Endothelial cell of umbilical vein (primary cell): ENCODE results near the gene FAAH. TPM values are rescaled to one million over a fixed set of nuclear protein-coding genes. Genes with fewer than 3 reads are reported as not detected.

Experiments used
- BruUV-seq: library from RNA; stranded (reverse); fragments of 400-500 nt; replicated peaks from 2 replicates; lab custom pipeline; 2021; lab: Mats Ljungman, UMichigan
- CTCF ChIA-PET: fragments of 300-600, 350-600 bp; sonication (Branson Sonifier 250); formaldehyde crosslinking; loops from one replicate; lab custom pipeline; 2021; ENCODE audit warnings: antibody characterized with exemption, inconsistent platforms; lab: Charles Lee
- POLR2A ChIA-PET: fragments of 300-600, 350-600 bp; sonication (Branson Sonifier 250); formaldehyde crosslinking; loops from one replicate; lab custom pipeline; 2021; ENCODE audit warnings: antibody characterized with exemption, inconsistent platforms; lab: Charles Lee
- DNase-seq: peaks from one replicate; pipeline ENCODE4 v3.0.0-alpha.2; 2011; ENCODE audit warnings: low read depth, low spot score
- FAIRE-seq: peaks from 2 replicates; lab custom pipeline; 2011; peaks lifted over from hg19 to GRCh38; lab: Jason Lieb, UNC
- H2AFZ ChIP-seq: 2 replicates; pipeline ENCODE4 v1.6.0; 2012; ENCODE audit warnings: low read depth, low read length, control low read depth, inconsistent platforms
- H3K27ac ChIP-seq: 2 replicates; pipeline ENCODE4 v1.5.1; 2011; ENCODE audit warnings: low read depth, mild to moderate bottlenecking, control low read depth, low read length, moderate library complexity; ENCODE audit not compliant: insufficient read depth
- H3K27me3 ChIP-seq, 2 experiments: 2 replicates each; pipeline versions ENCODE4 v1.6.0 to v1.6.1; 2011; ENCODE audit warnings: low read length in 2 of 2, mixed read lengths in 1 of 2; ENCODE audit not compliant: control insufficient read depth in 2 of 2, insufficient read depth in 2 of 2
- H3K36me3 ChIP-seq, 2 experiments: 2 replicates in 1 of 2; 3 replicates in 1 of 2; pipeline ENCODE4 v1.5.1; 2011; ENCODE audit warnings: low read length in 2 of 2, mild to moderate bottlenecking in 1 of 2, moderate library complexity in 1 of 2; ENCODE audit not compliant: control insufficient read depth in 2 of 2, insufficient read depth in 2 of 2; ENCODE audit errors: extremely low read depth in 1 of 2
- H3K4me1 ChIP-seq: 3 replicates; pipeline ENCODE4 v1.5.1; 2011; ENCODE audit warnings: mild to moderate bottlenecking, low read length; ENCODE audit not compliant: control insufficient read depth, insufficient read depth; ENCODE audit errors: extremely low read depth
- H3K4me2 ChIP-seq: 2 replicates; pipeline ENCODE4 v1.6.1; 2011; ENCODE audit warnings: low read length, control low read depth, mixed read lengths; ENCODE audit not compliant: insufficient read depth
- H3K4me3 ChIP-seq, 3 experiments: fragments of 200-600 bp in 1 of 3; sonication (generic), shearing (Covaris generic) in 1 of 3; replicated peaks in 1 of 3; 2 replicates each; pipeline ENCODE4 v1.5.1; 2011 to 2016; ENCODE audit warnings: control low read depth in 3 of 3, low read length in 3 of 3, mild to moderate bottlenecking in 2 of 3, inconsistent platforms in 1 of 3, low read depth in 1 of 3, moderate library complexity in 1 of 3; ENCODE audit not compliant: insufficient read depth in 1 of 3
- H3K79me2 ChIP-seq: 2 replicates; pipeline ENCODE4 v1.6.0; 2012; ENCODE audit warnings: low read length, inconsistent platforms; ENCODE audit not compliant: control insufficient read depth, insufficient read depth
- H3K9ac ChIP-seq: replicated peaks from 2 replicates; pipeline ENCODE3; 2011; ENCODE audit warnings: low read length, control low read depth; ENCODE audit not compliant: insufficient read depth; ENCODE audit errors: extremely low read depth
- H3K9me1 ChIP-seq: replicated peaks from 3 replicates; pipeline ENCODE4 v1.6.0; 2011; ENCODE audit warnings: mild to moderate bottlenecking, low read length; ENCODE audit not compliant: control insufficient read depth, insufficient read depth; ENCODE audit errors: extremely low read depth
- H3K9me3 ChIP-seq: replicated peaks from 2 replicates; pipeline ENCODE4 v1.5.1; 2012; ENCODE audit warnings: low read length, inconsistent platforms; ENCODE audit not compliant: control insufficient read depth, insufficient read depth
- H4K20me1 ChIP-seq: replicated peaks from 2 replicates; pipeline ENCODE3; 2011; ENCODE audit warnings: mild to moderate bottlenecking, low read length; ENCODE audit not compliant: control insufficient read depth, insufficient read depth; ENCODE audit errors: extremely low read depth
- CTCF ChIP-seq, 2 donors: IDR thresholded peaks; 1 replicate in 1 of 2; 2 replicates in 1 of 2; pipeline ENCODE4 v1.5.1; 2011; ENCODE audit warnings: low read length in 2 of 2, mild to moderate bottlenecking in 2 of 2, moderate library complexity in 2 of 2, control low read depth in 1 of 2, inconsistent platforms in 1 of 2, low read depth in 1 of 2; ENCODE audit not compliant: insufficient read depth in 1 of 2; ENCODE audit errors: extremely low read depth in 1 of 2
- EZH2 ChIP-seq: IDR thresholded peaks from 2 replicates; pipeline ENCODE4 v1.6.1; 2012; ENCODE audit warnings: borderline replicate concordance, low read depth, mild to moderate bottlenecking, moderate library complexity, low read length, inconsistent platforms; ENCODE audit not compliant: severe bottlenecking
- FOS ChIP-seq: IDR thresholded peaks from 2 replicates; pipeline ENCODE4 v1.6.1; 2011; ENCODE audit warnings: mild to moderate bottlenecking, low read length, moderate library complexity, borderline replicate concordance; ENCODE audit not compliant: insufficient read depth
- JUN ChIP-seq: IDR thresholded peaks from 2 replicates; pipeline ENCODE4 v1.6.1; 2011; ENCODE audit warnings: borderline replicate concordance, low read depth; ENCODE audit not compliant: insufficient read length, insufficient read depth
- MAX ChIP-seq: IDR thresholded peaks from 2 replicates; pipeline ENCODE4 v1.6.1; 2011; ENCODE audit not compliant: insufficient read depth, insufficient read length
- MYC ChIP-seq: IDR thresholded peaks from one replicate; pipeline ENCODE4 v1.6.1; 2011; ENCODE audit warnings: mild to moderate bottlenecking, low read depth, low read length
- POLR2AphosphoS5 ChIP-seq: IDR thresholded peaks from 2 replicates; pipeline ENCODE4 v1.6.1; 2012; ENCODE audit warnings: low read depth, mild to moderate bottlenecking, control low read depth, low read length, moderate library complexity; ENCODE audit not compliant: insufficient read depth
- dilution Hi-C: fragments of 300-500 bp; cut with MboI; formaldehyde crosslinking; loops from one replicate; pipeline ENCODE4 v1.15.0; 2019; ENCODE audit warnings: low sequenced_read_pairs; ENCODE audit not compliant: extremely low pct_ligation_motif_present
- intact Hi-C: fragments of 100-400 bp; cut with micrococcal nuclease; formaldehyde crosslinking; loops from one replicate; pipeline ENCODE4 v1.10.0; 2022
- polyA plus RNA-seq, 4 experiments: library from polyadenylated mRNA; depleted of rRNA in 3 of 4; stranded (reverse) in 3 of 4; unstranded in 1 of 4; fragments of >200 nt; gene quantifications; 2 replicates each; pipeline versions ENCODE4 v1.2.1 to v1.2.3, GENCODE V29; 2011 to 2012; ENCODE audit warnings: missing spikeins in 1 of 4
- total RNA-seq: library from RNA; stranded (reverse); gene quantifications from 2 replicates; pipeline ENCODE4 v1.2.3, GENCODE V29; 2021

FAAH gene
- total and polyA plus RNA-seq, 2 donors (not counting 3 experiments of a cell fraction or from before 2014, with no cell fraction given): 0.47 to 1.5 TPM

GRCh38 chr1:46437723-46438122 lies 43.6 kb downstream of the FAAH start:
- no peaks in the 10 kb centered on the region for H3K4me1 ChIP-seq
- ChIA-PET CTCF (interaction anchor here (1.6 to 5.4 kb wide), 2 partner anchors 9 kb away, joined by 7 to 42 read pairs; no protein-coding TSS in a partner anchor), POLR2A (no interaction called here)
- no peak overlapping the region for H2AFZ ChIP-seq
- no peak overlapping the region for H3K9ac ChIP-seq
- H3K36me3 ChIP-seq: no peaks in the 10 kb centered on the region
- BruUV-seq: no TSS peak
- TF ChIP-seq FOS (no peak), CTCF (IDR thresholded peaks at IDR 0.05; ENCODE audit: extremely low read depth in 1 of 2, insufficient read depth in 1 of 2, low read depth in 1 of 2, low read length in 2 of 2) (no peak), MAX (no peak), MYC (no peak), JUN (no peak), POLR2AphosphoS5 (no peak), EZH2 (no peak)
- FAIRE-seq: no peak
- H3K4me3 ChIP-seq: no peak overlapping the region
- H3K27me3 ChIP-seq: peaks cover 0 to 1% of the 10 kb centered on the region in 2 experiments
- DNase-seq: no peak
- no peak overlapping the region for H3K4me2 ChIP-seq
- H4K20me1 ChIP-seq: no peaks in the 10 kb centered on the region
- no peaks in the 10 kb centered on the region for H3K9me3 ChIP-seq
- no peaks in the 10 kb centered on the region for H3K9me1 ChIP-seq
- H3K79me2 ChIP-seq: no peaks in the 10 kb centered on the region
- no peak overlapping the region for H3K27ac ChIP-seq
- intact Hi-C loops (no loop called here), dilution Hi-C loops (loop anchor here (10.0 kb wide), 1 partner anchor 57 kb away; no protein-coding TSS in a partner anchor)
